IPS-18c (cell line): ENCODE data around the gene GIMAP8.
A peak's percentile ranks its signal among the peaks of the same experiment; 100 is the strongest.
"Not testable (repeated sequence)": the region's sequence is repeated elsewhere in the genome, so short reads cannot be mapped to it uniquely, and the experiment has no call there.

ENCODE experiments used
- H3K4me3 ChIP-seq: 2 replicates; pipeline ENCODE4 v1.7.0; 2013; ENCODE audit warnings: low read depth, mild to moderate bottlenecking, low read length, moderate library complexity; ENCODE audit not compliant: insufficient read depth
- H3K9me3 ChIP-seq: one replicate; pipeline ENCODE4 v1.6.1; 2013; ENCODE audit warnings: mild to moderate bottlenecking, low read length, moderate library complexity; ENCODE audit not compliant: control insufficient read depth, insufficient read depth

The GIMAP8 gene

GRCh38 chr7:150515248-150516147 is 65.1 kb downstream of the GIMAP8 start:
- Histone ChIP-seq H3K9me3 (no peaks in the 10 kb centered on the region), H3K4me3 (no peak overlapping the region)

- Histone ChIP-seq H3K9me3 (no peaks in the 10 kb centered on the region), H3K4me3 (no peak overlapping the region)
Measured at GRCh38 chr7:150516956-150517745, 66.7 kb downstream of the GIMAP8 start.

GRCh38 chr7:150519310-150519709 is 68.9 kb downstream of the GIMAP8 start:
- Histone ChIP-seq H3K9me3 (no peaks in the 10 kb centered on the region), H3K4me3 (no peak overlapping the region)

GRCh38 chr7:150520145-150520544 is 69.7 kb downstream of the GIMAP8 start:
- no peak overlapping the region for H3K4me3 ChIP-seq
- no peaks in the 10 kb centered on the region for H3K9me3 ChIP-seq

GRCh38 chr7:150522931-150523330 is 72.5 kb downstream of the GIMAP8 start:
- H3K4me3 ChIP-seq: 0 out of 2 replicates have a peak overlapping the region, but pooled peaks have one; percentile 6
- H3K9me3 ChIP-seq: not testable (repeated sequence)

- Histone ChIP-seq H3K9me3 (no peaks in the 10 kb centered on the region), H3K4me3 (no peak overlapping the region)
Measured at GRCh38 chr7:150524018-150524417, 73.6 kb downstream of the GIMAP8 start.
